Uterus (tissue), 4 donors: ENCODE data around the gene RAPGEF5. TPM values are rescaled to one million over a fixed set of nuclear protein-coding genes. Genes with fewer than 3 reads are reported as not detected.

Experiments used
- DNase-seq, 2 donors: peaks; one replicate each; pipeline ENCODE4 v3.0.0-alpha.2; 2019 to 2020
- H3K27ac ChIP-seq, 2 donors: fragments of 200-600 bp; sonication (generic); 1 replicate in 1 of 2; 2 replicates in 1 of 2; pipeline ENCODE4 v1.5.1; 2016 to 2018
- H3K27me3 ChIP-seq, 2 donors: fragments of 200-600 bp; sonication (generic); one replicate each; pipeline ENCODE4 v1.5.1; 2018 to 2019; ENCODE audit warnings: control low read depth in 1 of 2
- H3K36me3 ChIP-seq, 2 donors: fragments of 200-600 bp; sonication (generic); one replicate each; pipeline ENCODE4 v1.5.1; 2019; ENCODE audit warnings: control low read depth in 1 of 2
- H3K4me1 ChIP-seq, 2 donors: fragments of 200-600 bp; sonication (generic); one replicate each; pipeline ENCODE4 v1.5.1; 2018 to 2019; ENCODE audit warnings: control low read depth in 1 of 2
- H3K4me3 ChIP-seq, 2 donors: fragments of 200-600 bp; sonication (generic); 1 replicate in 1 of 2; 2 replicates in 1 of 2; pipeline ENCODE4 v1.5.1; 2018 to 2019; ENCODE audit warnings: mild to moderate bottlenecking in 1 of 2
- H3K9me3 ChIP-seq, 2 donors: fragments of 200-600 bp; sonication (generic); one replicate each; pipeline ENCODE4 v1.5.1; 2019; ENCODE audit warnings: control low read depth in 1 of 2
- CTCF ChIP-seq, 4 experiments: fragments of 200-600 bp in 2 of 4; fragments of 450-650 bp in 2 of 4; sonication (generic) in 2 of 4; IDR thresholded peaks; one replicate each; pipeline ENCODE4 v1.5.1; 2016 to 2019; ENCODE audit warnings: antibody characterized with exemption in 4 of 4, mild to moderate bottlenecking in 2 of 4, moderate library complexity in 1 of 4
- POLR2A ChIP-seq, 2 donors: fragments of 450-650 bp; IDR thresholded peaks; one replicate each; pipeline ENCODE4 v1.6.1; 2016; ENCODE audit warnings: antibody characterized with exemption in 2 of 2, mild to moderate bottlenecking in 1 of 2, moderate library complexity in 1 of 2
- intact Hi-C: fragments of 100-400 bp; cut with DNase I; formaldehyde crosslinking; loops from one replicate; pipeline ENCODE4 v1.15.1; 2023; ENCODE audit warnings: low total_unique reads
- total RNA-seq, 4 donors: library from RNA; depleted of rRNA in 3 of 4; stranded (reverse); fragments of >200 nt in 3 of 4; gene quantifications; one replicate each; pipeline versions ENCODE4 v1.1.0 to v1.2.4, GENCODE V29; 2014 to 2023
- donor health status: DM: yes; HTN: yes; CAD: no.

The RAPGEF5 gene
- total RNA-seq, 4 donors from 2014 or later = 44.7 to 124 (median 55.1) TPM

DNA sequence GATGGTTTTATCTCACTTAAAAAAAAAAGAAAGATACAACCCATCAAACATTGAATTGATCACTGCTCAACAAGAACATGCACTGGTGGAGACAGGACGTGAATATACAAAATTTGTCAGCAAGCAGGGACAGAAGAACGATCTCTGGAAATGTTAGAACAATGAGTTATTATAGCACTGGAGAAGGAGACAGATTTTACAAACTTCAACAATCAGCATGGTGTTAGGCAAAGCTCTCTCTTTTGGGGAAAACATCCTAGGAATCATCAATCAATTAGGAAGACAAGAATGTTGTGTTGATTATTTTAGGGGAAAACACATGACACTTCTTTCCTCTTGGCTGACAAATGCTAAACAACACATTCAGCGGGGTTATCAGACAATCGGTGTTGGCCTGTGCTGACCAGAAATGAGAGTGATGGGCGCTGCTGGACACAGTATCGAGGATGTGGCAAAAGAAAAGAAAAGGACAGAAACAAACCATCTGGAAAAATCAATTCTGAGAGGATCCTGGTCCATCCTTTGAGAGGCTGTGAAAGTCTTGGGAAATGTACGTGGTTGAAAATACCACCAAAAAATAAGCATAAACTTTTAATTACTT, 103.9 kb downstream of the RAPGEF5 start:
- intact Hi-C loops = no loop called here
- H3K27ac ChIP-seq = no peak overlapping the region
- no peaks in the 10 kb centered on the region for H3K4me1 ChIP-seq
- TF ChIP-seq CTCF (IDR thresholded peaks at IDR 0.05) = no peak
- no peak for TF ChIP-seq POLR2A (IDR thresholded peaks at IDR 0.05)
- H3K27me3 ChIP-seq = no peaks in the 10 kb centered on the region
- no peaks in the 10 kb centered on the region for H3K9me3 ChIP-seq
- no peak for DNase-seq
- no peaks in the 10 kb centered on the region for H3K36me3 ChIP-seq
- H3K4me3 ChIP-seq = no peak overlapping the region

GRCh38 chr7:22252016-22252415, 104.9 kb downstream of the RAPGEF5 start:
- TF ChIP-seq CTCF (IDR thresholded peaks at IDR 0.05) (no peak), POLR2A (IDR thresholded peaks at IDR 0.05) (no peak)
- DNase-seq = no peak
- Histone ChIP-seq H3K4me1 (no peaks in the 10 kb centered on the region), H3K27ac (no peak overlapping the region), H3K27me3 (no peaks in the 10 kb centered on the region), H3K9me3 (no peaks in the 10 kb centered on the region), H3K36me3 (no peaks in the 10 kb centered on the region), H3K4me3 (no peak overlapping the region)
- intact Hi-C loops = no loop called here

DNA sequence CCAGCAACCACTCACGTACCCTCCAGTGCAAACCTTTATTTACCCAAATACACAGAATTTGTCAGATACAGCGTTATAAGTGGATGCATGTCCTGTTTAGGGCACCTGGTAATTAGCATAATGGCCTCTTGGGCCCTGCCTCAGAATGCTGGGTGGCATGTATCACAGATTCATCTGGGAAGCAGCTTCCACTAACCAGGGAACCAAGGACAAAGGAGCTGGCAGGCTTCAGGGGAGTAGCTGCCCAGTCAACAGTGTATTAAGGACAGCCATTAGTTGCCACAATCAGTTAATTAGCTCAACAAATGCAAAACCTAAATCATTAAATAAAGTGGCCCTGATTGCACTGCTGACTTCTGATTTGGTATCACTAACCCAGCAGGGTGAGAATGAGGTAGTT, 105.7 kb downstream of the RAPGEF5 start:
- no peaks in the 10 kb centered on the region for H3K4me1 ChIP-seq
- intact Hi-C loops = no loop called here
- TF ChIP-seq POLR2A (IDR thresholded peaks at IDR 0.05) = no peak
- TF ChIP-seq CTCF (IDR thresholded peaks at IDR 0.05) = no peak

DNA sequence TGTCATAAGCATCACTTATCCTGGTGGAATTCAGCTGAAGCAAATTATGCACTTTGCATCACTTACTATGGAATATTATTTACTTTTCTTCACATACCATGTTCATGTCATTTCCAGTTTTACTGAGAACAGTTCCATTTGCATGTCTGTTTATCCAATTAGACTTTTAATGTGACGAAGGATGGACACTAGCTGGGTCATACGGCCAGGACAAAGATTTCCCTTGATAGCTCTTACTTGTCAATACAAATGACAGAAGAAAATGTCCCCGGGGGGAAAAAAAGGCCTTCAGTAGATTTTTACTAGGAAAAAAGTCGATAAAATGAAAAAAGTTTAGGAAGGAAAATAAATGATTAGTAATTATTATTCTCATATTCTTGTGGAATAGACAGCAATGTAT, 106.6 kb downstream of the RAPGEF5 start:
- intact Hi-C loops = no loop called here
- Histone ChIP-seq H3K4me3 (no peak overlapping the region), H3K27ac (no peak overlapping the region), H3K9me3 (no peaks in the 10 kb centered on the region), H3K4me1 (no peaks in the 10 kb centered on the region), H3K27me3 (no peaks in the 10 kb centered on the region), H3K36me3 (no peaks in the 10 kb centered on the region)
- no peak for DNase-seq
- no peak for TF ChIP-seq CTCF (IDR thresholded peaks at IDR 0.05)
- no peak for TF ChIP-seq POLR2A (IDR thresholded peaks at IDR 0.05)

More for the DNA sequence above, 105.7 kb downstream of the RAPGEF5 start:
- Histone ChIP-seq H3K4me3 (no peak overlapping the region), H3K9me3 (no peaks in the 10 kb centered on the region), H3K36me3 (no peaks in the 10 kb centered on the region), H3K27ac (no peak overlapping the region), H3K27me3 (no peaks in the 10 kb centered on the region)
- no peak for DNase-seq

DNA sequence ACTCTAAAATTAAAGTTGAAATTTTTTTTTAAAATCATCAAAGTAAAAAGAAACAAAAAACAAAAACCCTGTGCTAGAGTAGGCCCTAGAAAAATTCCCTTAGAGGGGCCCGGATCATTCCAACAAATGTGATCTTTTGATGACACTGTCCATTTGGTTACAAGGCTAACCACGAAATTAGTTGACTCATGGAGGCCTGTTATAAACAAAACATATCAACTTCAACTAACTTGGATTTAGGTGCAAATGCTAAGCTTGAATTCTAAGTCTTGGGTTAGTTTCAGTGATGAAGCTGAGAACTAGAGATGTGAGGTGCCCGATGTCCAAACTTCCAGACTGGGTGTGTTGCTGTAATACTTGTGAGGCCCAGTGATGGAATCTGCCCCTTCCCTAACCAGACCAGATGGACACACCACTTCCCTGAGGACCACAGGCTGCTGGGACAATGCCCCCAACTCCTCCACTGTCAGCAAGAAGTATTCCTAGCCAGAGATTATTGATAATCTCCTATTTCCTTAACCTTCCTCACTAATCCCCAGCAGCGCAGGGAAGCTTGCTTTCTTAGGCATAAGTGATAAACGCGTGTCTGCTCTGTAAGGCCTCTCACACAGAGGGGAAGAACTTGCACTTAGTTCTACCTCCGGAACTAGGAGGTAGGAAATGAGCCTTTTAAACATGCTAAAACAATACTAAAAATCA, 108.7 kb downstream of the RAPGEF5 start:
- Histone ChIP-seq H3K4me1 (no peaks in the 10 kb centered on the region), H3K36me3 (no peaks in the 10 kb centered on the region), H3K4me3 (no peak overlapping the region), H3K27me3 (no peaks in the 10 kb centered on the region), H3K9me3 (no peaks in the 10 kb centered on the region), H3K27ac (no peak overlapping the region)
- intact Hi-C loops = no loop called here
- no peak for DNase-seq
- TF ChIP-seq CTCF (IDR thresholded peaks at IDR 0.05) (no peak), POLR2A (IDR thresholded peaks at IDR 0.05) (no peak)
